ENCODE measurements around the gene PSMD4.
A peak's percentile ranks its signal among the peaks of the same experiment; 100 is the strongest.

The PSMD4 gene

GRCh38 chr1:151314137-151314875 lies 59.8 kb downstream of the PSMD4 start:
- TF ChIP-seq, protein P1, sequence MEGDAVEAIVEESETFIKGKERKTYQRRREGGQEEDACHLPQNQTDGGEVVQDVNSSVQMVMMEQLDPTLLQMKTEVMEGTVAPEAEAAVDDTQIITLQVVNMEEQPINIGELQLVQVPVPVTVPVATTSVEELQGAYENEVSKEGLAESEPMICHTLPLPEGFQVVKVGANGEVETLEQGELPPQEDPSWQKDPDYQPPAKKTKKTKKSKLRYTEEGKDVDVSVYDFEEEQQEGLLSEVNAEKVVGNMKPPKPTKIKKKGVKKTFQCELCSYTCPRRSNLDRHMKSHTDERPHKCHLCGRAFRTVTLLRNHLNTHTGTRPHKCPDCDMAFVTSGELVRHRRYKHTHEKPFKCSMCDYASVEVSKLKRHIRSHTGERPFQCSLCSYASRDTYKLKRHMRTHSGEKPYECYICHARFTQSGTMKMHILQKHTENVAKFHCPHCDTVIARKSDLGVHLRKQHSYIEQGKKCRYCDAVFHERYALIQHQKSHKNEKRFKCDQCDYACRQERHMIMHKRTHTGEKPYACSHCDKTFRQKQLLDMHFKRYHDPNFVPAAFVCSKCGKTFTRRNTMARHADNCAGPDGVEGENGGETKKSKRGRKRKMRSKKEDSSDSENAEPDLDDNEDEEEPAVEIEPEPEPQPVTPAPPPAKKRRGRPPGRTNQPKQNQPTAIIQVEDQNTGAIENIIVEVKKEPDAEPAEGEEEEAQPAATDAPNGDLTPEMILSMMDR (IDR thresholded peaks at IDR 0.05; ENCODE audit: low read length, missing control alignments), result no peak
- H3K4me3 ChIP-seq (replicated peaks; ENCODE audit: low read depth, low read length), result no peak overlapping the region

DNA sequence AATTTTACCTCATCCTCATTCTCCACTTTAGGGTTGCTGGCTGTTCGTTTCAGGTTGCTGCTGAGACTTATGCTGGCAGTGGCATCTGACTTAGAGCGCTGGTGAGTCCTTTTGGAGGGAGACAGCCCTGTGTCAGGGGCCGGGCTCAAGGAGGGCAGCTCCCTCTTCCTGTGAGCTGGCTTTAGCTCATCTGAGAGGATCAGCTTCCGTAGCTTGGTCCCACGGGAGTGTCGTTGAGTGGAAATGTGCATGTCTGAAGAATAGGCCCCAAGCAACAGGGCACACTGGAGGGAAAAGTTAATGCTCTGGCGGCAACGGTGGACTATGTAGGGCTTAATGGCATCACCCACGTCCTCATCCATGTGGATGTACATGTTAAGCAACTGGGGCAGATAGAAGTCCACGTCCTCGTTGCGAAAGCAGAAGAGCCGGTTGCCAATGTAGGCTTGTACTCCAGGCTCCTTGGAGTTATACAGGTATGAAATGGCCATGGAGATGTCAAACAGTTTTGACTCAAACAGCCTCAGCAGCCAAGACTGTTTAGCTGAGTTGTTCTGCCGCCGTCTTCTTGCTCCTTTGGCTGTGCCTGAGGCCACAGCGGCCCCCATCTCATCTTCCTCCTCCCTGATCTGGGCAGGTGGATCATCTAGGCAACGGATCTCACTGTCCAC lies 61.2 kb downstream of the PSMD4 start:
- TF ChIP-seq, protein P1 (IDR thresholded peaks at IDR 0.05; ENCODE audit: low read length, missing control alignments), result no peak
- no peak overlapping the region for H3K4me3 ChIP-seq (replicated peaks; ENCODE audit: low read depth, low read length)
- DNase-seq (ENCODE audit: low read depth), result no peak

More at GRCh38 chr1:151314137-151314875, 59.8 kb downstream of the PSMD4 start:
- peak; percentile 92 for DNase-seq (ENCODE audit: low read depth)

Measured in fibroblast of pulmonary artery (primary cell).